SIG-M5 (cell line): ENCODE results near the gene ANKDD1A.

ENCODE experiments used
- DNase-seq: peaks from one replicate; lab custom pipeline; 2025; lab: John Stamatoyannopoulos, UW

ANKDD1A gene

DNA sequence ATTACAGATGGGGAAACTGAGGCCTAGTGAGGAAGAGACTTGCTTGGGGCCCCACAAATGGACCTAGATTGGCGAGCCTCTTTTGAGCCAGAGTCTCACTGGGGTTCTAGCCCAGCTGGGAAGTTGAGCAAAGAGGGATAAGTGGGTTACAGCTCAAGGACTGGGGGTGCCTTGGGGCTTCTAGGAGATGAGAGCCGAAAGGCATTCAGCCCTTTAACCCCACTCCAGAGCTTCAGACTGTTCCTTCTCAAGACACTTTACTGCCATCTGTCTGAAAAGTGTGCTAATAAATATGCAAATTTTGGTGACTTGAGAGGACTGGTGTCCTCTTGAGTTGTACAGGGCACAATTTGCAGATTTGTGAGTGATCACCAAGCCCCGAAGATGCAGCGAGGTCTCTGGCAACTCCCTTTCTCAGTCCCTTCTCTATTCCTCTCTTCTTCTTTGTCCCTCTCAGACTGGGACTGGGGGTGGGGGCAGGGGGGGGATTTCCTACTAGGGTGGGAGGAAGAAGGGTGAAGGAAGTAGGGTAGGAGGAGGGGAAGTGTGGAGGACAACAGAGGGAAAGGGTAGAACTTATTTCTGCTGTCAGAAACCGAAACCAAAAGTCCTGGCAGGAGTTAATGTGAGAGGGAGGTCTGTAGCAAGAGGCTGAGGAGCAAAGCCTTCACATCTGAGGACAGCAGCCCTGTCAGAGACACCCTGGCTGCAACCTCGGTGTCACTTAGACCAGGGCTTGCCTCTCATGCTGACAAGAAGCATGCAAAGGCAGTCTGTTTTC is 16.2 kb upstream of the ANKDD1A start:
- DNase-seq = peak; percentile 52

GRCh38 chr15:64896371-64897069 is 15.2 kb upstream of the ANKDD1A start:
- DNase-seq = no peak

- no peak for DNase-seq
These were observed 14.2 kb upstream of the ANKDD1A start for GRCh38 chr15:64897345-64897985.

DNA sequence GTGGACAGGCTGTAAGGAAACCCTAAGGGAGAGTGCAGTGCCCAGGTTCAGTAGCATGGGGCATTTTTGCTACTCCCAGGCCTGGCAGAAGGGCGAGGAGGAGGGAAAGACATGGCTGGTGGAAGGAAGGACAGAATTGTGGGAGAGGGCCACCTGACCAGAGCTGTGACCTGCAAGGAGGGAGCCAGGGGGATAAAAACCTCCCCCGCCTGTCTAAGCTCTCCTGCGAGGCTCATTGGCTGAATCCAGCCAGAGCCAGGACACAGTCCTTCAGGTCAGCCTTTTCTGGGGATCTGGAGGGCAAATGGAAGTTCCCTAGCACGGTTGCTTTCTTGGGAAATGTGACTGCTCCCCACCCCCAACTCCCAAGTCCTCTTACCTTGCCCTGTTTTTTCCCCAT is 13.3 kb upstream of the ANKDD1A start:
- DNase-seq = no peak

DNA sequence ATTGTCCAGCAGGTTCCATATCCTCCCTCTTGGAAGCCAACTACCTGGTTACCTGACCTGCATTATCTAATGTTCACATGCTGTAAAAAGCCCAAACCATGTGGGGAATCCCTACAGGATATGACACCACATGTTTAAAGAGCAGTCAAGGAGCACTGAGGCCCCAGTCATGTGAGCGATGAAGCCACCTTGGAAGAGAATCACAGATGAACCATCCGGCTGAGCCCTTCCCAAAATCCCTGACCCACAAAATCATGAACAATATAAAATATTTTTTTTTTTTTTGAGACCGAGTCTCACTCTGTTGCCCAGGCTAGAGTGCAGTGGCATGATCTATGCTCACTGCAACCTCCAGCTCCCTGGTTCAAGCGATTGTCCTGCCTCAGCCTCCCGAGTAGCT is 10.6 kb upstream of the ANKDD1A start:
- DNase-seq = no peak

- no peak for DNase-seq
These were observed 9.8 kb upstream of the ANKDD1A start for GRCh38 chr15:64901914-64902313.

GRCh38 chr15:64902863-64903262 is 8.8 kb upstream of the ANKDD1A start:
- no peak for DNase-seq

- no peak for DNase-seq
These were observed 8.3 kb upstream of the ANKDD1A start for GRCh38 chr15:64903326-64903950.

- DNase-seq = no peak
These were observed 7.5 kb upstream of the ANKDD1A start for GRCh38 chr15:64904189-64904588.

GRCh38 chr15:64905119-64905831 is 6.4 kb upstream of the ANKDD1A start:
- DNase-seq = no peak

DNA sequence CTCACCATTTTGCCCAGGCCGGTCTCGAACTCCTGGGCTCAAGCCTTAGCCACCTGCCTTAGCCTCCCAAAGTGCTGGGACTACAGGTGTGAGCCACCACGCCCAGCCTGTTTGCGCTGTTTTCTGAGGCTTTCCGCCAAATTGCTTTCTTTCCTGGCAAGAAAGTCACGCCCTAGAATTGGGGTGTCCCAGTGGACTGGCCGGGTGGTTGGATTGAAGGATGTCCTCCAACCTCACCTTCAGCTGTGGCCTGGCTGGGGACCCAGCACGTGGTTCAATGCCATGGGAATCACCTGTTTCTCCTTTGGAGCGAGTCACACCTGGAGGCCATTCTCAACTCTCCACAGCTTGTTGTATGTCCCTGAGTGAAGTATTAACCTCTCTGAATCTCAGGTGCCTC is 5.8 kb upstream of the ANKDD1A start:
- no peak for DNase-seq

- no peak for DNase-seq
These were observed 5.3 kb upstream of the ANKDD1A start for GRCh38 chr15:64906402-64906801.

- no peak for DNase-seq
These were observed 3.7 kb upstream of the ANKDD1A start for GRCh38 chr15:64907991-64908390.

DNA sequence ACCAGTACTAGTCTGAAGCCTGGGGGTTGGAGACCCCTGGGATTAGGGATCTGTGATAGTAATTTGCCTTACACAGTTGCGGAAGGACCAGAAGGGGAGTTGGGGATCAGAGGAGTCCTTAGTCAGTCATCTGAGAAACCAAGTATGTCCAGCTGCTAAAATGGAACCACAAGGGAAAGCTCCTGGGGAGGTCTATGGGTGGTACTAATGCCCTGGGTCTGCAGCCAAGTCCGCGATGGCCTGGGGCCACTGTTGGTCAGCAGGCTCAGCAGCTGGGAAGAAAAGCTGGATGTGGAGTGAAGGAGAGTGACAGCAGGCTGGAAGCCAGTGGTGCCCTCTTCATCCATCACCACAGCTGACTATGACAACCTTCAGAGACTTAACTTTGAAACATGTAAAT is 2.2 kb upstream of the ANKDD1A start:
- no peak for DNase-seq

DNA sequence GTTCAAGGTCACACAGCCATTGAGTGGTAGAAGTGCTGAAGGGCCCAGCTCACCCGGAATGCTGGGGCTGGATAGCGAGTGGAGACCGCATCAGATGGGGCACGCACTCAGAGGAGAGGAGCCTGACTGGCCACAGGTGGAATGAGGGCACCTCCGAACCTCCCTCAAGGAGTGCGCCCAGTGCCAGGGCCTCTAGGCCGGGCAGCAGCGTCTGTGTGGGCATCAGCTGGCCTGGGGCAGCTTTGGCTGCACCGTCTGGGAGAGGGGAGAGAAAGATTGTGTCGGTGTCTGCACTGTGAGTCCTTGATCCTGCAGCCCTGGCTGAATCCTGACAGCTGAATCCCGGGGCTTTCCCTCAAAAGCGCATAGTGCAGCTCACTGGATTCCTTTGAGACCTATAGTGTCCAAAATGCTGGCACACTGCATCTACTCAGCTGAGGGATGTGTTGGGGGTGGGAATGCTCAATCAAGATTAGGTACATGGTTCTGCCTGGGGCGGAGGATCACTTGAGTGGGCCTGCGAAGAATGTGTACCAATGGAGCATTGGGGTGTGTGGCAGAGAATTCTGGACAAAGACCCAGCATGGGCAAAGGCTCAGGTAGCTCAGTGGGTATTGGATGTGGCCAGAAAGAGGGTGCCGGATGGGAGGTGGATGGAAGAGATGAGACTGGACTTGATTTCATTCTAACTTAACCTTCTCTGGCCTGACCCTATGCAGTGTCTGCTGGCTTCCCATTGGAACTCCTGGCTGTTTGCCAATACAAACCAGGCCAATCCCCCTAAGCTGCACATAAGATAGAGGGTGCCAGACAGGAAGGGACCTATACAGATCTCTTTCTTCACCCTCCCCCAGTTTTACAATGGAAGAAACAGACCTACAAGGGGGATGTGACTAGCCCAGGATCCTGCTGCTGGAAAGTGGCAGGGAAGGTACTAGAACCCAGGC is 950 bp downstream of the ANKDD1A start:
- DNase-seq = no peak

GRCh38 chr15:64915518-64916227 is 4.0 kb downstream of the ANKDD1A start:
- DNase-seq = no peak

DNA sequence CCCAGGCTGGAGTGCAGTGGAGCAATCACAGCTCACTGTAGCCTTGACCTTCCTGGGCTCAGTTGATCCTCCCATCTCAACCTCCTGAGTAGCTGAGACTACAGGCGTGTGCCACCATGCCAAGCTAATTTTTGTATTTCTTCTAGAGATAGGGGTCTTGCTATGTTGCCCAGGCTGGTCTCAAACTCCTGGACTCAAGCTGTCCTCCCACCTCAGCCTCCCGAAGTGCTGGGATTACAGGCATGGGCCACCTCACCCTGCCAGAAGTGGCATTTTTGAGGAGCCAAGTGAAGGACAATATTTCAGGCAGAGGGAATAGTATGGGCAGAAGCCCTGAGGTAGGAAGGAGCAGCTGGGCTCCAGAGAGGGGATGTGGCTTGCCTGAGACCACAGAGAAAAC is 4.7 kb downstream of the ANKDD1A start:
- DNase-seq = no peak

- DNase-seq = no peak
These were observed 5.5 kb downstream of the ANKDD1A start for GRCh38 chr15:64917211-64917610.

DNA sequence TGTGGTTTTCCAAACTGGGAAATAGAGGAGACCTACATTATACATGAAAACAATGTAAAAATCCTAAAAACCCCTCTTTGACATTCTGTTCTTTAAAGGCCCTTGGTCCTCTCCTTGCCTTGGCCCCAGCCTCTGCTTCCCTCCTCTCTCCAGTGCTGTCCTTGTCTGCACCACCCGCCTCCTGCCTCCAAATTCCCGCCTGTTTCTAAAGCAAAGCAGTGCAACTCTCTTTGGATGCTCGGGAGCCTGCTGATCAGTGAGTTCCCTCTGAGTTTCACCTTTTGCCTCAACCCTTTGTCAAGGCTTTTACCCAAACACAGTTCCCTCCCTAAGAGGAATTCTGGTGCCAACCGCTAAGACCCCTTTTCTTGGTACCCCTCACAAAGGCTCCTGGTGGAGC is 8.0 kb downstream of the ANKDD1A start:
- DNase-seq = no peak

DNA sequence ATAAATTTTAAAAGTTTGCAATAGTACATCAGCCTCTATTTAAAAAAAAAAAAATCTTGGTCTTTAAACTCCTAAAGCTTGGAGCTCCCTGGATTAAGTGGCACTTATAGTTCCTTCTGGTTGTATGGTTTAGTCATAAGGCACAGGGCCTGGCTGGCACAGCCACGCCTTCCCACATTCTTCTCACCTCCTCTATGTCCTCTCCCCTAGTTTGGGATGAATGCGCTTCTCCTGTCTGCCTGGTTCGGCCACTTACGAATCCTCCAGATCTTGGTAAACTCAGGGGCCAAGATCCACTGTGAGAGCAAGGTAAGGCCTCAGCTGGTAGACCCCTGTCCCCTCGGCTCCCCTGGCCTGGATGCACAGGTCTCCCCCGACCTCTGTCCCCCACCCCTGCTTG is 10.0 kb downstream of the ANKDD1A start:
- no peak for DNase-seq
